Lung (tissue), 12 donors: Measurements from ENCODE around the gene DPEP2. TPM values are rescaled to one million over a fixed set of nuclear protein-coding genes. Genes with fewer than 3 reads are reported as not detected.

Source experiments
- ATAC-seq: fragments of 200-7000 bp; cut with Tn5 transposase; one replicate; pipeline ENCODE4 v1.9.1; 2020; ENCODE audit warnings: moderate number of reproducible peaks; ENCODE audit not compliant: insufficient read depth, low FRiP score
- DNase-seq, 3 donors: peaks; one replicate each; pipeline ENCODE4 v3.0.0-alpha.2; 2013 to 2017
- H3K27ac ChIP-seq, 2 donors: one replicate each; pipeline ENCODE4 v1.5.1; 2013; ENCODE audit warnings: mild to moderate bottlenecking in 2 of 2, moderate library complexity in 2 of 2, control low read depth in 1 of 2, inconsistent platforms in 1 of 2, low read depth in 1 of 2, low read length in 1 of 2
- H3K27me3 ChIP-seq, 3 donors: one replicate each; pipeline ENCODE4 v1.5.1; 2013; ENCODE audit warnings: low read length in 2 of 3; ENCODE audit not compliant: control insufficient read depth in 3 of 3, insufficient read depth in 3 of 3
- H3K36me3 ChIP-seq, 4 donors: one replicate each; pipeline ENCODE4 v1.5.1; 2013; ENCODE audit warnings: low read length in 4 of 4, mild to moderate bottlenecking in 1 of 4, moderate library complexity in 1 of 4; ENCODE audit not compliant: control insufficient read depth in 4 of 4, insufficient read depth in 4 of 4
- H3K4me1 ChIP-seq, 5 donors: one replicate each; pipeline ENCODE4 v1.5.1; 2013; ENCODE audit warnings: low read length in 5 of 5, mild to moderate bottlenecking in 2 of 5, moderate library complexity in 1 of 5; ENCODE audit not compliant: control insufficient read depth in 5 of 5, insufficient read depth in 5 of 5
- H3K4me3 ChIP-seq: one replicate; pipeline ENCODE4 v1.5.1; 2013; ENCODE audit warnings: mild to moderate bottlenecking, control low read depth, moderate library complexity
- H3K9ac ChIP-seq, 2 donors: one replicate each; pipeline ENCODE4 v1.5.1; 2013; ENCODE audit warnings: low read length in 2 of 2, control low read depth in 1 of 2; ENCODE audit not compliant: insufficient read depth in 1 of 2
- H3K9me3 ChIP-seq, 4 donors: one replicate each; pipeline ENCODE4 v1.5.1; 2013; ENCODE audit warnings: low read length in 3 of 4, mild to moderate bottlenecking in 1 of 4, moderate library complexity in 1 of 4; ENCODE audit not compliant: control insufficient read depth in 4 of 4, insufficient read depth in 3 of 4
- CTCF ChIP-seq: IDR thresholded peaks from 2 replicates; pipeline ENCODE4 v1.5.1; 2012; ENCODE audit warnings: mild to moderate bottlenecking; ENCODE audit errors: control extremely low read depth, extremely low read depth
- WGBS, 2 donors: extraction: QIAGEN DNeasy Blood & Tissue Kit; methylation state at CpG; one replicate each; pipeline ENCODE4 v1.1.7; 2013; 5-methylcytosine and 5-hydroxymethylcytosine counted together
- polyA plus RNA-seq, 2 donors: library from polyadenylated mRNA; stranded (reverse); fragments of 200-250 nt; gene quantifications; one replicate each; pipeline ENCODE4 v1.2.1, GENCODE V29; 2013
- total RNA-seq, 2 donors: library from RNA; depleted of rRNA in 1 of 2; stranded (reverse); fragments of >200 nt in 1 of 2; gene quantifications; one replicate each; pipeline ENCODE4 v1.2.1, GENCODE V29; 2014 to 2021
- donor health status: control.
- donor health status: control.
- donor health status: Bipolar disorder and iron deficiency.
- donor health status: healthy.
- donor health status: DM: yes; HTN: yes; CAD: no.

The DPEP2 gene
- total and polyA plus RNA-seq, 4 donors = 9.2 to 20.4 (median 12.0) TPM

DNA sequence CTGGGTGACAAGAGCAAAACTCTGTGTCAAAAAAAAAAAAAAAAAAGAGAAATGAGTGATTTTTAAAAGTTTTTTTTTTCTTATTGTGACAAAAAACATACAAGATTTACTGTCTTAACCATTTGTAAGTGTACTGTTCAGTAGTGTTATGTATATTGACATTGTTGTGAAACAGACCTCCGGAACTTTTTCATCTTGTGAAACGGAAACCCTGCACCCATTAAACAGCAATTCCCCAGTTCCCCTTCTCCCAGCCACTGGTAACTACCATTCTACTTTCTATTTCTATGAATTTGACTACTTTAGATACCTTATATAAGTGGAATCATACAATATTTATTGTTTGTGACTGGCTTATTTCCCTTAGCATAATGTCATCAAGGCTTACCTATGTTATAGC, 42.5 kb upstream of the DPEP2 start:
- H3K9me3 ChIP-seq = no peaks in the 10 kb centered on the region
- no peaks in the 10 kb centered on the region for H3K4me1 ChIP-seq
- WGBS, 2 donors = 39 to 57% methylated on average over 2 of the region's 2 CpGs
- H3K9ac ChIP-seq = no peak overlapping the region
- no peak for TF ChIP-seq CTCF
- no peak for ATAC-seq
- H3K27me3 ChIP-seq = no peaks in the 10 kb centered on the region
- DNase-seq = no peak
- no peak overlapping the region for H3K27ac ChIP-seq
- H3K36me3 ChIP-seq = peaks cover 0 to 4% (median 1%) of the 10 kb centered on the region in 4 donors
- H3K4me3 ChIP-seq = no peak overlapping the region

DNA sequence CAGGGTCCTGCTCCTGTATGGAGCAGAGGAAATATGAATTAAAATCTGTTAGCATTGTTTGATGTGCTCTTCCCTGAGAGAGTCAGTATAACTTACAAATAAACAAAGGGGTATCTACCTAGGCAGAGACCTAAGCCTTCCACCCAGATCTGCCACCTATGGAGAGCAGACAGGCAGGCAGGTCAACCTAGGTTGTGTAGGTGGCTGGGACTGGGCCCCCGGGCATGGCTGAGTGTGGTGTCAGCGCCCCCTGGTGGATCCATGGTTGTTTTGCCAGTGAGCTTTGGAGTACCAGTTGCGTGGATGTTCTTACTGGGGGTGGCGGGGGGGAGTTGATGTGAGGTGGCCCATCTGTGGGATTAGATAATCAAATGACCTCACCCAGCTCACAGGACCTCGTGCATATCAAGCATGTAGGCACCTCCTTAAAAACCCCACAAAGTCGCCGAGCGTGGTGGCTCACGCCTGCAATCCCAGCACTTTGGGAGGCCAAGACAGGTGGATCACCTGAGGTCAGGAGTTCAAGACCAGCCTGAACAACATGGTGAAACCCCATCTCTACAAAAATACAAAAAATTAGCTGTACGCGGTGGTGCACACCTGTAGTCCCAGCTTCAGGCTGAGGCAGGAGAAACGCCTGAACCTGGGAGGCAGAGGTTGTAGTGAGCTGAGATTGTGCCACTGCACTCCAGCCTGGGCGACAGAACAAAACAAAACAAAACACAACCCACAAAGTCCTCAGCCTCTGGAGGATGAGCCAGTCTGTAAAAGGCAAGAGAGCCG, 41.4 kb upstream of the DPEP2 start:
- Histone ChIP-seq H3K27ac (peak overlapping the region in 1 of 2 donors; percentile 24), H3K9ac (no peak overlapping the region), H3K4me1 (no peaks in the 10 kb centered on the region), H3K36me3 (peaks cover 0 to 4% (median 1%) of the 10 kb centered on the region in 4 donors), H3K4me3 (no peak overlapping the region), H3K27me3 (no peaks in the 10 kb centered on the region), H3K9me3 (no peaks in the 10 kb centered on the region)
- DNase-seq (peak; percentile 50 to 68 (median 57)), ATAC-seq (peak; percentile 92)
- TF ChIP-seq CTCF = peak; percentile 84
- 61 to 62% methylated on average over 14 of the region's 14 CpGs for WGBS, 2 donors

DNA sequence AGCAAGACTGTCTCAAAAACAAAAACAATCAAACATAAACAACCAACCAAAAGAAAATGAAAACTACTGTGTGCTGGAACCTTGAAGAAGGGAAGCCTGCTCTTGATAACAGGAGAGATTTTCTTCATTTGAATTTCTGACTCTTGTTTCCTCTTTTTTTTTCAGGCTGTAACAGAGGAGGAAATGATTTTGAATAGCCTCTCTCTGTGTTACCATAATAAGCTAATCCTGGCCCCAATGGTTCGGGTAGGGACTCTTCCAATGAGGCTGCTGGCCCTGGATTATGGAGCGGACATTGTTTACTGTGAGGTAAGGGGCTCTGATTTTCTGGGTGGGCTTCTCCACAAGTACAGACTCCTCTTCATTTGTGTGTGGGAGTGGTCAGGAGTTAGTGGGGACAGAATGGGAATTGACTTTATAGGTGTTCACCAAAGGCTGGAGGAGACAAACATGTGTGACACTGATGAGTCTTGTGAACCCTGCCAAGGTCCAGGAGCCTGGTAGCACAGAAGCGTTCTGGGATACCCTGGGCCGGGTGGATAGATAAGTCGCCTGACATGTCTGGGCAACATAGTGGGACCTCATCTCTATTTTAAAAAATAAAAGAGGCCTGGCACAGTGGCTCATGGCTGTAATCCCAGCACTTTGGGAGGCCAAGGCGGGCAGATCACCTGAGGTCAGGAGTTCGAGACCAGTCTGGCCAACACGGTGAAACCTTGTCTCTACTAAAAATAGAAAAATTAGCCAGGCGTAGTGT, 38.7 kb upstream of the DPEP2 start:
- no peak overlapping the region for H3K4me3 ChIP-seq
- ATAC-seq (no peak), DNase-seq (no peak)
- 84 to 88% methylated on average over 9 of the region's 9 CpGs for WGBS, 2 donors
- H3K27me3 ChIP-seq = no peaks in the 10 kb centered on the region
- H3K9ac ChIP-seq = no peak overlapping the region
- peaks cover 0 to 3% (median 0%) of the 10 kb centered on the region in 4 donors for H3K36me3 ChIP-seq
- H3K9me3 ChIP-seq = no peaks in the 10 kb centered on the region
- H3K4me1 ChIP-seq = no peaks in the 10 kb centered on the region
- no peak for TF ChIP-seq CTCF
- no peak overlapping the region for H3K27ac ChIP-seq
